GM12878 (cell line): ENCODE data around the gene SLCO2A1. TPM values are rescaled to one million over a fixed set of nuclear protein-coding genes. Genes with fewer than 3 reads are reported as not detected.

Experiments used
- ATAC-seq: fragments of 200-7000 bp; cut with Tn5 transposase; 3 replicates; pipeline ENCODE4 v1.9.1; 2020; ENCODE audit warnings: mild to moderate bottlenecking, moderate library complexity
- BruUV-seq: library from RNA; stranded (reverse); fragments of 400-500 nt; replicated peaks from 2 replicates; lab custom pipeline; 2021; lab: Mats Ljungman, UMichigan
- CTCF ChIA-PET: fragments of 300-600 bp; sonication (Branson Sonifier 250); formaldehyde crosslinking; extraction: SDS; loops from one replicate; lab custom pipeline; 2021; ENCODE audit warnings: inconsistent platforms; lab: Yijun Ruan, JAX
- POLR2A ChIA-PET: fragments of 350-600 bp; formaldehyde crosslinking; extraction: SDS; loops from one replicate; lab custom pipeline; 2021; ENCODE audit warnings: inconsistent platforms; lab: Charles Lee
- RAD21 ChIA-PET: fragments of 300-600 bp; sonication (Branson Sonifier 250); formaldehyde crosslinking; loops from one replicate; lab custom pipeline; 2023; ENCODE audit warnings: antibody characterized with exemption; ENCODE audit not compliant: unreplicated experiment; lab: Charles Lee
- SMC1A ChIA-PET: fragments of 300-600 bp; sonication (Branson Sonifier 250); formaldehyde crosslinking; loops from one replicate; lab custom pipeline; 2023; ENCODE audit not compliant: unreplicated experiment, uncharacterized antibody; lab: Charles Lee
- DNase-seq: peaks from one replicate; pipeline ENCODE4 v3.0.0-alpha.2; 2011; ENCODE audit warnings: low read depth, low spot score
- FAIRE-seq: peaks from 3 replicates; lab custom pipeline; 2011; peaks lifted over from hg19 to GRCh38; lab: Jason Lieb, UNC
- H2AFZ ChIP-seq: 2 replicates; pipeline ENCODE4 v1.6.0; 2011; ENCODE audit warnings: low read depth, low read length, control low read depth; ENCODE audit not compliant: control insufficient read depth
- H3K27ac ChIP-seq: 2 replicates; pipeline ENCODE4 v1.5.1; 2011; ENCODE audit warnings: control low read depth; ENCODE audit not compliant: control insufficient read depth, insufficient read depth
- H3K27me3 ChIP-seq, 2 experiments: replicated peaks in 1 of 2; 2 replicates each; pipeline versions ENCODE4 v1.6.0 to v1.6.1; 2011; ENCODE audit warnings: low read length in 1 of 2; ENCODE audit not compliant: control insufficient read depth in 2 of 2, insufficient read depth in 2 of 2
- H3K36me3 ChIP-seq, 2 experiments: 2 replicates each; pipeline ENCODE4 v1.5.1; 2011; ENCODE audit warnings: low read length in 1 of 2; ENCODE audit not compliant: control insufficient read depth in 2 of 2, insufficient read depth in 2 of 2
- H3K4me1 ChIP-seq: 2 replicates; pipeline ENCODE4 v1.6.1; 2011; ENCODE audit warnings: mild to moderate bottlenecking, low read length, moderate library complexity, mixed read lengths; ENCODE audit not compliant: control insufficient read depth, insufficient read depth
- H3K4me2 ChIP-seq: 2 replicates; pipeline ENCODE4 v1.6.0; 2011; ENCODE audit warnings: control low read depth; ENCODE audit not compliant: control insufficient read depth, insufficient read depth
- H3K4me3 ChIP-seq: fragments of 200-600 bp; sonication (generic); 2 replicates; pipeline ENCODE4 v1.5.1; 2016
- H3K79me2 ChIP-seq: 2 replicates; pipeline ENCODE4 v1.6.0; 2011; ENCODE audit warnings: low read length; ENCODE audit not compliant: control insufficient read depth, insufficient read depth
- H3K9ac ChIP-seq: 2 replicates; pipeline ENCODE4 v1.8.0; 2011; ENCODE audit warnings: low read length, control low read depth, mixed read lengths; ENCODE audit not compliant: control insufficient read depth, insufficient read depth
- H3K9me3 ChIP-seq: replicated peaks from 3 replicates; pipeline ENCODE4 v1.5.1; 2011; ENCODE audit warnings: mild to moderate bottlenecking, low read length; ENCODE audit not compliant: control insufficient read depth, insufficient read depth
- H4K20me1 ChIP-seq: 2 replicates; pipeline ENCODE4 v1.6.0; 2011; ENCODE audit not compliant: control insufficient read depth, insufficient read depth
- BHLHE40 ChIP-seq, 2 experiments: fragments of 450-650 bp in 1 of 2; IDR thresholded peaks; 2 replicates each; pipeline ENCODE4 v1.6.1; 2011 to 2017; ENCODE audit warnings: low read depth in 2 of 2, borderline replicate concordance in 1 of 2, improper control_type of control experiment in 1 of 2, low read length in 1 of 2, mild to moderate bottlenecking in 1 of 2
- BMI1 ChIP-seq: fragments of 450-650 bp; IDR thresholded peaks from 2 replicates; pipeline ENCODE4 v1.6.1; 2016; ENCODE audit warnings: mild to moderate bottlenecking, moderate library complexity, borderline replicate concordance
- CREM ChIP-seq: IDR thresholded peaks from 2 replicates; pipeline ENCODE4 v1.6.1; 2014; ENCODE audit warnings: antibody characterized with exemption, low read depth
- EED ChIP-seq: sonication (generic); IDR thresholded peaks from 2 replicates; pipeline ENCODE4 v1.6.1; 2016; ENCODE audit warnings: antibody characterized with exemption, low read depth
- EGR1 ChIP-seq, 2 experiments: IDR thresholded peaks; 1 replicate in 1 of 2; 2 replicates in 1 of 2; pipeline ENCODE4 v1.6.1; 2011 to 2012; ENCODE audit warnings: low read depth in 2 of 2, low read length in 2 of 2, borderline replicate concordance in 1 of 2, mild to moderate bottlenecking in 1 of 2, moderate library complexity in 1 of 2
- HCFC1 ChIP-seq: fragments of 150-350 bp; IDR thresholded peaks from 2 replicates; pipeline ENCODE4 v1.6.1; 2014; ENCODE audit warnings: low read length
- KDM1A ChIP-seq: fragments of 200-600 bp; sonication (generic); IDR thresholded peaks from 2 replicates; pipeline ENCODE4 v1.6.1; 2016; ENCODE audit warnings: borderline replicate concordance
- POLR2A ChIP-seq: IDR thresholded peaks from 2 replicates; pipeline ENCODE4 v1.6.1; 2011; ENCODE audit warnings: low read depth, mild to moderate bottlenecking, low read length
- POU2F2 ChIP-seq: IDR thresholded peaks from 3 replicates; pipeline ENCODE4 v1.6.1; 2011; ENCODE audit warnings: low read depth, mild to moderate bottlenecking, low read length, borderline replicate concordance
- RAD21 ChIP-seq: IDR thresholded peaks from 2 replicates; pipeline ENCODE4 v1.6.1; 2011; ENCODE audit warnings: mild to moderate bottlenecking, low read depth, low read length, moderate library complexity; ENCODE audit not compliant: insufficient read depth
- SMAD1 ChIP-seq: fragments of 450-650 bp; IDR thresholded peaks from 2 replicates; pipeline ENCODE4 v1.6.1; 2018; ENCODE audit warnings: mild to moderate bottlenecking, low read depth; ENCODE audit not compliant: partially characterized antibody
- SP1 ChIP-seq: IDR thresholded peaks from one replicate; pipeline ENCODE4 v1.6.1; 2011; ENCODE audit warnings: low read depth, low read length
- SUPT20H ChIP-seq: IDR thresholded peaks from 2 replicates; pipeline ENCODE4 v1.6.1; 2011; ENCODE audit warnings: low read depth, mild to moderate bottlenecking, low read length, moderate library complexity, borderline replicate concordance; ENCODE audit not compliant: control insufficient read depth
- TAF1 ChIP-seq: IDR thresholded peaks from 2 replicates; pipeline ENCODE4 v1.6.1; 2011; ENCODE audit warnings: mild to moderate bottlenecking, low read depth, low read length, borderline replicate concordance
- ZNF274 ChIP-seq: IDR thresholded peaks from one replicate; pipeline ENCODE4 v1.8.0; 2011; ENCODE audit not compliant: insufficient read length, insufficient read depth
- ZZZ3 ChIP-seq: IDR thresholded peaks from 2 replicates; pipeline ENCODE4 v1.6.1; 2011; ENCODE audit warnings: low read depth; ENCODE audit not compliant: control insufficient read depth, insufficient read length
- WGBS: methylation state at CpG from one replicate; pipeline ENCODE4 v1.1.6; 2016; ENCODE audit warnings: low lambda C conversion rate; ENCODE audit not compliant: insufficient replicate concordance, insufficient coverage; ENCODE audit errors: missing lambda C conversion rate; 5-methylcytosine and 5-hydroxymethylcytosine counted together
- in situ Hi-C: fragments of 300-500 bp; cut with MboI; formaldehyde crosslinking; loops from 9 replicates; pipeline ENCODE4 v1.14.3; 2018; ENCODE audit warnings: mixed read lengths
- intact Hi-C: fragments of 100-400 bp; cut with micrococcal nuclease; formaldehyde crosslinking; loops from one replicate; pipeline ENCODE4 v1.14.2; 2022; ENCODE audit not compliant: unreplicated experiment
- polyA plus RNA-seq, 11 experiments: library from polyadenylated mRNA; depleted of rRNA in 4 of 11; unstranded in 6 of 11; stranded (reverse) in 5 of 11; fragments of >200 nt; fragmentation: Nextera tagmentation in 4 of 11; fragmentation: Illumina TruSeq in 1 of 11; extraction: Ambion mirVana in 4 of 11; extraction: Trizol in 1 of 11; gene quantifications; 1 replicate in 1 of 11; 2 replicates in 10 of 11; pipeline versions ENCODE4 v1.2.1 to v1.2.3, GENCODE V29; 2011 to 2016; ENCODE audit warnings: inconsistent platforms in 2 of 11, missing spikeins in 2 of 11, low read depth in 1 of 11
- total RNA-seq, 4 experiments: library from RNA; depleted of rRNA in 3 of 4; stranded (reverse); fragments of >200 nt in 3 of 4; fragmentation: Illumina TruSeq in 1 of 4; extraction: Trizol in 1 of 4; gene quantifications; 2 replicates each; pipeline versions ENCODE4 v1.2.1 to v1.2.3, GENCODE V29; 2013 to 2021
- TF ChIP-seq, protein P1 (sequence below): IDR thresholded peaks from 2 replicates; pipeline ENCODE4 v1.6.1; 2012; ENCODE audit warnings: mild to moderate bottlenecking, low read depth, low read length

Gene SLCO2A1
- total and polyA plus RNA-seq, 10 of the 15 experiments (the other 5 are each of a cell fraction or from before 2014, with no cell fraction given) = 0.05 TPM; not detected in 9

DNA sequence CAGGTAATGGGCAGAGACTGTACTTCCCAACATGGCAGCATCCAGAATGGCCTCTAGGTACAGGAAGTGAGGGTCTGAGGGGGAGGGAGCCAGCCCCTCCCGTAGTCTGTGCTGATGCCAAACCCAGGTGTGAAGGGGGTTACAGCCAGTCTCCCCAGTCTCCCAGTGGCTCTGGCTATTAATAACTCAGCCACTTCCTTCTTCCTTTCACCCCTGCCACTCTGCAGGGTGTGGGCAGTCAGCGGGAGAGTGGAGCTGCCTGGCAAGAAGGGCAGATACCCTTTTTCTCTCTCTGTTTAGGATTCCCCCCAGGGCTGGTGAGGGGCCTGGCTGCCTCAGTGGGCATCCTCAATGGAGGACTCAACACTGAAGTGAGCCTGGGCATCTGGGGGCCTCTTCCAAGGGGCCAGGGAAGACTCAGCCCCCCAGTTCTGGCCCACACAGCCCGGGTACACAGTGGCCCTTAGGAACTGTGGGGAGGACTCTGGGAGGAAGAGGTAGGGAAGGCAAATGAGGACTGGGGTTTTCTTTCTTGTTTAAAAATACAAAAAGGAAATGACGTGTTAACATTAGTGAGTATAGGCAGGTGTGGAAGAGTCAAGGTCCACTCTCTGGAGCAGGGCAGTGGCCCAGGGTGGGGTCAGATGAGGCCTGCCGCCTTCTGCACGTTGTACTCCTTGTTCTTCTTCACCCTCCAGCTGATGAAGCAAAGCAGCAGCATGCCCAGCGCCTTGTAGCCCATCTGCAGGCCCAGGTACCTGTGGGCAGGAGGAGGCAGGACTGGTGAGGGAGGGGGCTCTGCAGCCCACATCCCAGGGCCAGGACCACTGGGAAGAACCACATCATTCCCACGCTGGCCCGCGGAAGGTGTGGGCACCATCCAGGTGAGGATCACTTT is 95.4 kb downstream of the SLCO2A1 start:
- in situ Hi-C loops (loop anchor here (10.0 kb wide), 2 partner anchors 280 to 1200 kb away; no protein-coding TSS in a partner anchor), intact Hi-C loops (loop anchor here (5.0 kb wide), 1 partner anchor 258 kb away; no protein-coding TSS in a partner anchor)
- RAD21 ChIA-PET = no interaction called here
- TF ChIP-seq POU2F2 = no peak
- TF ChIP-seq ZZZ3 = no peak
- TF ChIP-seq HCFC1 = no peak
- no peak for TF ChIP-seq EGR1 (IDR thresholded peaks at IDR 0.05; ENCODE audit: borderline replicate concordance in 1 of 2, low read depth in 2 of 2, low read length in 2 of 2)
- no peak for TF ChIP-seq CREM
- no peak for TF ChIP-seq ZNF274
- TF ChIP-seq, protein P1, sequence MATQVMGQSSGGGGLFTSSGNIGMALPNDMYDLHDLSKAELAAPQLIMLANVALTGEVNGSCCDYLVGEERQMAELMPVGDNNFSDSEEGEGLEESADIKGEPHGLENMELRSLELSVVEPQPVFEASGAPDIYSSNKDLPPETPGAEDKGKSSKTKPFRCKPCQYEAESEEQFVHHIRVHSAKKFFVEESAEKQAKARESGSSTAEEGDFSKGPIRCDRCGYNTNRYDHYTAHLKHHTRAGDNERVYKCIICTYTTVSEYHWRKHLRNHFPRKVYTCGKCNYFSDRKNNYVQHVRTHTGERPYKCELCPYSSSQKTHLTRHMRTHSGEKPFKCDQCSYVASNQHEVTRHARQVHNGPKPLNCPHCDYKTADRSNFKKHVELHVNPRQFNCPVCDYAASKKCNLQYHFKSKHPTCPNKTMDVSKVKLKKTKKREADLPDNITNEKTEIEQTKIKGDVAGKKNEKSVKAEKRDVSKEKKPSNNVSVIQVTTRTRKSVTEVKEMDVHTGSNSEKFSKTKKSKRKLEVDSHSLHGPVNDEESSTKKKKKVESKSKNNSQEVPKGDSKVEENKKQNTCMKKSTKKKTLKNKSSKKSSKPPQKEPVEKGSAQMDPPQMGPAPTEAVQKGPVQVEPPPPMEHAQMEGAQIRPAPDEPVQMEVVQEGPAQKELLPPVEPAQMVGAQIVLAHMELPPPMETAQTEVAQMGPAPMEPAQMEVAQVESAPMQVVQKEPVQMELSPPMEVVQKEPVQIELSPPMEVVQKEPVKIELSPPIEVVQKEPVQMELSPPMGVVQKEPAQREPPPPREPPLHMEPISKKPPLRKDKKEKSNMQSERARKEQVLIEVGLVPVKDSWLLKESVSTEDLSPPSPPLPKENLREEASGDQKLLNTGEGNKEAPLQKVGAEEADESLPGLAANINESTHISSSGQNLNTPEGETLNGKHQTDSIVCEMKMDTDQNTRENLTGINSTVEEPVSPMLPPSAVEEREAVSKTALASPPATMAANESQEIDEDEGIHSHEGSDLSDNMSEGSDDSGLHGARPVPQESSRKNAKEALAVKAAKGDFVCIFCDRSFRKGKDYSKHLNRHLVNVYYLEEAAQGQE = no peak
- no peak for TF ChIP-seq KDM1A
- no peak for TF ChIP-seq BMI1
- TF ChIP-seq TAF1 = no peak
- no peak for TF ChIP-seq POLR2A
- no peak for TF ChIP-seq EED
- no peak for TF ChIP-seq SMAD1
- TF ChIP-seq SP1 = no peak
- TF ChIP-seq RAD21 = no peak
- TF ChIP-seq SUPT20H = no peak
- TF ChIP-seq BHLHE40 (IDR thresholded peaks at IDR 0.05; ENCODE audit: borderline replicate concordance in 1 of 2, low read depth in 2 of 2, low read length in 1 of 2) = no peak
- H4K20me1 ChIP-seq = no peaks in the 10 kb centered on the region
- no TSS peak for BruUV-seq
- SMC1A ChIA-PET = no interaction called here
- H3K4me1 ChIP-seq = no peaks in the 10 kb centered on the region
- H3K9me3 ChIP-seq = no peaks in the 10 kb centered on the region
- CTCF ChIA-PET = no interaction called here
- no peak overlapping the region for H3K4me2 ChIP-seq
- POLR2A ChIA-PET = no interaction called here
- no peaks in the 10 kb centered on the region for H3K79me2 ChIP-seq
- no peak overlapping the region for H3K9ac ChIP-seq
- FAIRE-seq (no peak), DNase-seq (no peak), ATAC-seq (no peak)
- H3K4me3 ChIP-seq = no peak overlapping the region
- no peaks in the 10 kb centered on the region for H3K36me3 ChIP-seq
- H2AFZ ChIP-seq = no peak overlapping the region
- H3K27me3 ChIP-seq = no peaks in the 10 kb centered on the region; a peak in 1 of 4 replicates
- H3K27ac ChIP-seq = no peak overlapping the region
- 42% methylated on average over 10 of the region's 10 CpGs for WGBS
